Lung microvascular endothelial cell (primary cell): ENCODE results near the gene TUBA3D. TPM values are rescaled to one million over a fixed set of nuclear protein-coding genes. Genes with fewer than 3 reads are reported as not detected.
"Not testable (repeated sequence)": the region's sequence is repeated elsewhere in the genome, so short reads cannot be mapped to it uniquely, and the experiment has no call there.

Source experiments
- DNase-seq, 2 donors: peaks; one replicate each; pipeline versions ENCODE4 v3.0.0 to v3.0.0-alpha.2; 2010; ENCODE audit warnings: low read depth in 2 of 2
- total RNA-seq: library from RNA; depleted of rRNA; stranded (reverse); fragments of >200 nt; gene quantifications from 2 replicates; pipeline ENCODE4 v1.2.1, GENCODE V29; 2014

TUBA3D gene
- total RNA-seq = not detected in 2 replicates

DNA sequence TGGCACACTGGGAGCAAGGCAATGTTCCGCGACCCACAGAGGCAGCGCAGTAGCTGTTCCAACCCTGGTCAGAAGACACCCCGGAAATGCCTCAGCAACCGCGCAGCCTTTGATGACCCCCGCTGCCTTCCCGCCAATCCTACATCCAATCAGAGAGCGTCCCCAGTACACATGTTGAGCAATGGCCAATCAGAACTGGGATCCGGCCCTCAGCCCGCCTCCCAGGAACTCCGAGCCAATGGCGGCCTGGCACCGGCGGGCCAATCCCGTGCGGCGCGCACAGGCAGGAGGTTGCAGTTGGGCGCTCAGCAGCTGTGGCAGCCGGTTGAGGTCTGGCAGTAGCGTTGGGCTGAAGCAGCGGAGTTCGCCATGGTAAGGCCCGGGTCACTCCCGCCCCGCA, at the start of gene TUBA3D:
Gene TUBA3D, plus strand, starts transcription at position 289 of the 400 bp plus-strand sequence. Its CDS starts 81 bp downstream, at position 370.
- DNase-seq = no peak

DNA sequence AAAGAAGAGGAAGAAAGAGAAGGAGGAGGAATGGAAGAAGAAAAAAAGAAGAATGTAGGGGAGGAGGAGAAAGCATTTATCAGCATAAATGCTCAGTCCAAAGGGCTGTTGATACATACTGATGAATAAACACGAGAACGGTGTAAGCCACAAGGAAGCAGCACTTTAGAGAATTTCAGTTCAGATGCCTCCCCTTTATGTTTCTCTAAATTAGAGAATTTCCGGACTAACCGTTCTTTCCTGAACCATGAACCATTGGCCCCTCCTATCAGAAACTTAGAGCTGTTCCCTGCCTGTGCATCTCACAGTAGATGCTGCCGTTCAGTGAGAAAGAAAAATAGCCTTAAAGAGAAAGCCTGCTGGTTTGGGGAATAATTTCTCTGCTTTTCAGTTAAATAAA, 49.2 kb upstream of the TUBA3D start:
- no peak for DNase-seq

DNA sequence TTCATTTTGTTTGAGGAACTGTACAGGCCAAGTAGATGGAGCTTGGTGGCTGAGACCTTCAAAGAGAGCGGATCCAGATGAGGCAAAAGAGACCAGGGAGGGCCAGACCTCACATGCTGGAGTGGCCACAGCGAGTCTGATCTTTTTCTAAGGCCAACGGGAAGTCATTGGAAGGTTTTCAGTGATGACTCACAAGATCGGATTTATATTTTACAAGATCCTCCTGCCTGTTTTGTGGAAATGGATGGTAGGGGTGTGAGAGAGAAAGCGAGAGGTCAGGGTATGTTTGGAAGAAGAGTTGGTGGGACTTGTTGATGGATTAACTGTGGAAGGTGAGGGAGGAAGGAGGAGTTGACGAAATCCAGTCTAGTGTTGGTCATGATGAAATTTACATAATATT, 44.6 kb upstream of the TUBA3D start:
- no peak for DNase-seq

DNA sequence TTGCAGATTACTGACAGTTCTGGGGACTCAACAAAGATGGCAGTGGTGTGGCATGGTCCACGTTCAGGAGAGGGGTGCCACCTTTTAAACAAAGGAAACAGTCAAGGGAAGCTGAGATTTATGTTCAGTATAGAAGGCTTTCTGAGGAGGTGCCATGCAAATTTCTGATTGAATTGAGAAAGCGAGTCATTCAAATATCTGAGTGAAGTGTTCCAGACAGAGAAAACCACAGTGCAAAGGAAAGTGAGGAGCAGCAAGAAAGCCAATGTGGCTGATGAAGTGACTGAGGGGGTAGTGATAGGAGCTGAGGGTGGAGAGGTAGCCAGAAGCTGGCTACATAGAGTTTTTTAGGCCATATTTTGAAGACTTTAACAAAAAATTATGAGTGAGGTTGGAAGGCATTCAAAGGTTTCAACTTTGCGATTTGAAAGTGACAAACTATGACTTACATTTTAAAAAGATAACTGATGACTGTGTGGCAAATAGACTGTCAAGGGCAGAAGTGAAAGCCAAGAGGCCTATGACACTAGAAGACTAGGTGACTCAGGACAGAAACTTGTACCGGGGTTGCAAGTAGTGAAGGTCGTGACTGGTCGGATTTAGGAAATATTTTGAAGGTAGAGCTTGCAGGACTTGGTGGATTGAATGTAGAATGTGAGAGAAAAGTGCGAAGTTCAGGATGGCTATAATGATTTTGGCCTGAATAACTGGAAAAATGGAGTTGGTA, 35.0 kb upstream of the TUBA3D start:
- DNase-seq = not testable (repeated sequence)

DNA sequence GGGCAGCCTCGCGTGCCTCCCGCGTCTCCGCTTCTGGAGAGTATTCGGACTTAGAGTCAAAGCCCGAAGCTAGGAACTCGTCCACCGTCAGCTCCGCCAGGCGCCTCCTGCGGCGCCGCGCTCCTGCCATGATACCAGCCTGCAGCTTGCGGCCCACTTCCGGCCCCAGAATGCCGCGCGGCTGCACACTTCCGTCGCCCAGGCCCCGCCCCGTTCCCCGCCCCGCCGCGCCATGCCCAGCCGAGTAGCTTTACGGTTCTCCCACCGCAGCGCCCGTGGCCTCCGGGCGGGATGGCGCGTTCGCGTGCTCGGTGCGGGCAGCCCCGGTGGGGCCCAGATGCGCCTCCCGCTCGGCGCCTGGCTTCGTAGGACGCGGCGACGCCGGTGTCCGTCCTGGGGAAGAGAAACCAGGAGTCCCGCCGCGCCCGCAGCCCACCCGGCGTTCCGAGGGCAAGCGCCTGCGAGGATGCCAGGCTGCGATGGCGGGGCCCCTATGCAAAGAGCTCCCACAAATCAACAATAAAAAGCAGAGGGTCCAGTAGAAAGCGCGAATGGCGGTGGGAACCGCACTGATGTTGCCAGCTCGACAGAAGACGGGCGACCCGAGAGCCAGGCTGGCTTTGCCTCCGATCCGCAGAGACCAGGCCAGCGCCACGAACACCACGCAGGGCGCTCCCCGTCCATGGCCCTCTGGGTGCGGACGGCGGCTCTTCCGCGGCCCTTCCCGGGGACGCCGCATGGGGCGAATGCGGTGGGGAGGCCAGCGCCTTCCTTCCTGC, 31.0 kb upstream of the TUBA3D start:
- not testable (repeated sequence) for DNase-seq

DNA sequence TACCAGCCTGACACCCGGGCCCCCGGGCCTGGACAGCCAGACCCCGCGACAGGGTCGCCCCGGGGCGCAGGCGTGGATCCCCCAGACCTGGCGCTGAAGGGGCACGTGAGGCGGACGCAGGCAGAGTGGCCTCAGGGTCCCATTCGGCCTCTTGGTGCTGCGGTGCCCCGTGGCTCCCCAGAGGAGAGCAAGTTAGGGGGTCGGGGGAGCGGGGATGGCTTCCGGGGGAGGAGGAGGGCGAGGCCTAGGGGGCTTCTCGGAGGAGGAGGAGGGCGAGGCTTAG, 30.5 kb upstream of the TUBA3D start:
- DNase-seq = not testable (repeated sequence)

DNA sequence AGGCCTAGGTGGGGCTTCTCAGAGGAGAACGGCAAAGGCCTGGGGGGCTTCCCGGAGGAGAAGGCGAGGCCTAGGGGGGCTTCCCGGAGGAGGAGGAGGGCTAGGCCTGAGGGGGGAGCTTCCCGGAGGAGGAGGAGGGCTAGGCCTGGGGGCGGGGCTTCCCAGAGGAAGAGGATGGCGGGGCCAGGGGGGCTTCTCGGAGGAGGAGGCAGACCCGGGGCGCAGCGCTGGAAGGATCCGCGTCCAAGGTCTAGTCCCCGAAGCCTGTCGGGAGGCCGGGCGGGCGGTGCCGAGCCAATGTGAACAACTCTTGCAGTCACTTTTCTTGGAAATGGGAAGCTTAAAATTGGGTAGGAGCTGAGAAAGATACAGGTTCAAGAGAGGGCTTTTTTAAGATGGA, 30.0 kb upstream of the TUBA3D start:
- no peak for DNase-seq

DNA sequence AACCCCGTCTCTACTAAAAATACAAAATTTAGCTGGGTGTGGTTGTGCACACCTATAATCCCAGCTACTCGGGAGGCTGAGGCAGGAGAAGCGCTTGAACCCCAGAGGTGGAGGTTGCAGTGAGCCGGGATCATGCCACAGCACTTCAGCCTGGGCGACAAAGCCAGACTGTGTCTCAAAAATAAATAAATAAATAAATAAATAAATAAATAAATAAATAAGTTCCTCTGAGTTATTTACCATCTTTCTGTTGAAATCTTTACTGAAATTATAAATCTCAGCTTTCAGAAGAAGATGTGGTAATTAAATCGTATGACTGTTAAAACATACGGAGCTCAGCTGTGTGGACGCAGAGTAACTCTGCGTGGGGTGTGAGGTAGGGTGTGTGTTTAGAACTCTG, 27.9 kb upstream of the TUBA3D start:
- DNase-seq = not testable (repeated sequence)

DNA sequence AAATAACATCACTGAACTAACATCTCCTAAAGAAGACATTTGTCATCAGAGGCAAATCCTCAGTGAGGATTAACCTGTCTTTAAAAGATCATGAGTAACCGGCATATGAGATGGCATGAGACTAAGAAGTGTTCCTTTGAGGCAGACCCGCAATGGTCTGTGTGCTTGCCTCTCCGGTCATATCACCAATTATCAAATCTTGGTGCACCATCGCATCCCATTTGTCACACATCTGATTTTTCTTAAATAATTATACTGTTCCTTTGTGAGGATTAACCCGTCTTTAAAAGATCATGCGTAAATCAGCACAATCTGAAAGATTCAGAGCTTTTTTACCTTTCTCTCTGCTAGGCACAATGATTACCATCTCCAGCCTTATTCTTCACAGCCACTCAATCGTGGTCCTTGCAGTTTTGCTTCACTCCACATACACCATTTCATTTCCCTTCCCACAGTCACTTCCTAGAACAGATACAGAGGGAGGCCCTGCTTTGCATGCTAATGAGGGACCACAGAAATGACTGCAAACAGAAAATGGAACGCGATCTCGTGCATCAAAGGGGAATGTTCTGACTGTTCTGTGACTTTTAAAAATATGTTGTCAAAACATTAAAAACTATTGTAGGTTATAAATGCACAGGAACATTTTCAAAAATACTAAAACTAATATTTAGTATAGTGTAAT, 24.5 kb upstream of the TUBA3D start:
- not testable (repeated sequence) for DNase-seq

DNA sequence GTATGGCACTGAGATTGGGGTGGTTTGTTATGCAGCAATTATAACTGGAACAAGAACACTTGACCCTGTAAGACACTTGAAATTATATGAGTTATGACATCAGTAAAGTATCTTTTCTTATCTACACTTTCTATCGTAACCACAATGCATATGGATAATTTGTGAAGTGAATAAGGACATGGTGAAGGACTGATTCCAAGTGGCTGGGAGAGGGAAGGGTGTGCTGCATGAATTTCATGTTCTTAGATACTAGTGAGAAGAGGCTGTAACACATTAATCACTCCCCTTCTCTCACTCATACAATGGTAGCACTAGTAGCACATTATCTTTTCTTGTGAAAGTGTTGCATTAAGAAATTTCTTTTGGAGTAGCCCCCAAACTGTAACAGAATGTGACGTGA, 21.0 kb upstream of the TUBA3D start:
- DNase-seq = not testable (repeated sequence)

DNA sequence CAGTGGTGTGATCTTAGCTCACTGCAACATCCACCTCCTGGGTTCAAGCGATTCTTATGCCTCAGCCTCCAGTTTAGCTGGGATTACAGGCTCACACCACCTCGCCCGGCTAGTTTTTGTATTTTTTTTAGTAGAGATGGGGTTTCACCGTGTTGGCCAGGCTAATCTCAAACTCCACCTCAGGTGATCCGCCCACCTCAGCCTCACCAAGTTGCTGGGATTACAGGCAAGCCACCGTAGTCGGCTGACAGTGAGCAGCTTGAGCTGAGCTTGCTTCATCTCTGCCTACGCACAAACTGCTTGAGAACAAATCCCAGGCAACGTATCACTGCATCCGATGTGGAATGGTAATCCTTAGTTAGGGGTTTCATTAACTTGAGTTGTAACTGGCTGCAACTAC, 8.2 kb upstream of the TUBA3D start:
- not testable (repeated sequence) for DNase-seq

DNA sequence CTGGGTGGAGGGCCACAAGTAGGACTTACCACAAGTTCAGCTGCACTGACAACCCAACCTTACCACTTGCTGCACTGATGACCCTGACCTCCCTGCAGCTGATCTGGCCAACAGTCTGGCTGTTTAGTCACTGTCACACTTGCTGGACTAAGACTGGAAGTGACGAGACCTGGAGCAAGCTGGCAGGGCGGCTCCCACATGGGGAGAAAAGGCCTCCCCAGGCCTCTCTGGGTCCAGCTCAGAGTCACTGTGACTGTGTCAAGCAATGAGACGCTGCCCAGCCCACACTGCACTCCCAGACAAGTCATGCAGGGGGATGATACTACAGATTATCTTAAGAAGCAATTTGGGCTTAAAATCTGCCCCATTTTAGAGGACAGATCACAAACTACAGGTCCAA, 5.0 kb upstream of the TUBA3D start:
- not testable (repeated sequence) for DNase-seq

DNA sequence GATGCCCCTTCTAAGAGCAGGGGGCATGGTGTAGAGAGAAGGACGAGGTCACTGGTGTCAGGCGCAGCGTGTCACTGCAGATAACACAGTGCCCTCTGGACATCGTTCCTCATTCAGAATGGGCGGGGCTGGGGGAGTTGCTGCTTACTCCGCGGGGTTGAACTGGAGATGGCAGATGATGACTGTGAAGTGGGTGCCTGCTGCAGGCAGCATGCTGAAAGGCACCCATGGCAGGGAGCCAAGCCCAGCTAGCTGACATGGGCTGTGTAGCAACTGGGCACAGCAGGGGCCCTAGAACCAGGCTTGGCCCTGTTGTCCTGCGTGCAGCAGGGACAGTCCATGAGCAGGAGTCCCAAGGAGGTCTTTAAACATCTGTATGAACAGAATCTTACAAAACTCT, 4.3 kb upstream of the TUBA3D start:
- not testable (repeated sequence) for DNase-seq

DNA sequence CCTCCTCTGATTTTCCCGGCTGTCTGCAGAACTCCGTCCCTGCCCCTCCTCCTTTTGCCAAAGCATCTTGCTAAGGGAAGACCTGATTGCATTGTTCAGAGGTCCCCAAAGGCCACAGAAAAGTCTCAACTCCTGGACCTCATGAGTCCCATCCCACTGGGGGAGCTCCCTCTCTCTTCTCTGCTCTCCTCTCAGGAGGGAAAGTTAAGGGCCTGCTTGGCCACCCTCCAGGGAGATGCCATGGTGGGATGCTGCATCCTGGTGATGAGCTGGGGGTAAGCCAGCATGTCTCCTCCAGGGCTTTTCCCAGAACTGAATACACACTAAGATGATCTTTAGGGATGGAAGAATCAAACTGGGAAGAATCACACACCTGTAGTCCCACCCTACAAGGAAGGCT, 2.7 kb upstream of the TUBA3D start:
- not testable (repeated sequence) for DNase-seq

DNA sequence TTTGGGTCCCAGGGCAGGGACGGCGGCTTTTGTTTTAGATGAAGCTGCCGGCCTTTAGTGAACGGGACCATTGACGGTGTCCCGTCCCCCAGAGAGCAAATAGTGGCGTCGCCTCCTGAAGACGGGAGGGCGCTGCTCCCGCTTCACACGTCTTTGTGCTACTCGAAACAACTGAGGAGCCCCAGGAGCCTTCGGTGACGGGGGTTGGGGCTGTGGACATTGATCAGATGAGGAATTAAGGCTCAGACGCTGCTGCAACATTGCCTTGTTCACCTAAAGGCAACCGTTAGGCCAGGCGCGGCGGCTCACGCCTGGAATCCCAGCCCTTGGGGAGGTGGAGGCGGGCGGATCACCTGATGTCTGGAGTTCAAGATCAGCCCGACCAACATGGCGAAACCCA, 444 bp downstream of the TUBA3D start:
- DNase-seq = not testable (repeated sequence)

DNA sequence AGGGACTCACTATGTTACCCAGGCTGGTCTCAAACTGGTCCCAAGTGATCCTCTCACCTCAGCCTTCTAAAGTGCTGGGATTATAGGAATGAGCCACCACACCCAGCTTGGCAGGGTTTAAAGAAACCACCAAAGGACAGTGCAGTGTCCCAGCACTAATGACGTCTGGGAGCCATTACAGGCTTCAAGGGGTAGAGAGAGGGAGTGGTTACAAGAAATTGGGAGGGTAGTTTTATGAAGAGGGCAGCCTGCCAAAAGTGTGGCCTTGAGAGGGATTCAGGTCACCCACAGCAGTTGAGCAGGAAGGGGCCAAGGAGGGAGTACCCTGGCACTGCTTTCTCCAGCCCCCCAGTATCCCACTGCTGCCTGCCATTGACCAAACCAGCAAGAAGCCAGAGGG, 1.3 kb downstream of the TUBA3D start:
- DNase-seq = not testable (repeated sequence)

DNA sequence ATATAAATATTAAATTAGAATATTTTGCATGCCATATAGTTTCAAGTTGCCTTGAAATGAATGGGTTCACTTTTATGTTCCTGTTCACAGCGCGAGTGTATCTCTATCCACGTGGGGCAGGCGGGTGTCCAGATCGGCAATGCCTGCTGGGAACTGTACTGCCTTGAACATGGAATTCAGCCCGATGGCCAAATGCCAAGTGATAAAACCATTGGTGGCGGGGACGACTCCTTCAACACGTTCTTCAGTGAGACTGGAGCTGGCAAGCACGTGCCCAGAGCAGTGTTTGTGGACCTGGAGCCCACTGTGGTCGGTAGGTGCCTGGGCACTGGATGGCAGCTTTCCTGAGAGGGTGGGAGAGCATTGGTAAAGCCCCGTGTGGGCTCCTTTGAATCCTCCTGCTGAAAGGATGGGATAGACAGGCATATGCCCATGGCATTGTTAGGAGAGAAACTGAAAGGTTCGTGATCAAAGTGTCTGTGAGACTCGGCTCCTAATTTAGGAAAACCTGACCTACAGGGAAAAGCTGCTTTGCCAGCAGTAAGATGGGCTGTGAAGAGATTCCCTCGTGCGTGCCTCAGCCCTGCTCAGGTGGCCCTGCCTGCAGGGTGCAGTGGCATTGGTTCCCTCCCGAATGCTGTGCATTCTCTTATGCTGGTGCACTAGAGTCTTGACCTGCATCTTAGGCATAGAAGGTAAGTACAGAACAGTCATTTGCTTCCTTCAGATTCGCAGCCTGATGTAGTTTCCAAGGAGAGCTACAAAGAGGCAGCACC, 2.3 kb downstream of the TUBA3D start:
- not testable (repeated sequence) for DNase-seq

DNA sequence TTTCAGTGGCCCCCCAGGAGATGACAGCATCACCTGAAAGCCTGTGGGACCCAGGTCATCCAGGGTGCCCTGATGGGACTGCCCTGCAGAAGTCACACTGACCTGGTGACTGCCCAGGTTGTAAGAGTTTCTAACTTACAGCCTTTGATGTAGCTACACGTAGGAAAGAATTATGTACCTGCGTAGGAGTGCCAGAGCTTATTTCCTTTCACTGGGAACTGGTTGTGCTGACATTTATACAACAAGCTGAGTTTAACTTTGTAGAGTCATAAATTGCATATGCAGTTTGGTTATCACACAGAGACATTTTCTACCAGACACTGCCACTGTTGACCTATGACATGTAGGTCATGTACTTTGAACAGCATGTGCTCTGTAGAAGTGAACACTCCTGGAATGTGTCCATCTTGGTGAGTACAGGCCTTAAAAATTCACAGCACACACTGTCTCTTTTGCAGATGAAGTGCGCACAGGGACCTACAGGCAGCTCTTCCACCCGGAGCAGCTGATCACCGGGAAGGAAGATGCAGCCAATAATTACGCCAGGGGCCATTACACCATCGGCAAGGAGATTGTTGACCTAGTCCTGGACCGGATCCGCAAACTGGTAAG, 3.0 kb downstream of the TUBA3D start:
- not testable (repeated sequence) for DNase-seq

DNA sequence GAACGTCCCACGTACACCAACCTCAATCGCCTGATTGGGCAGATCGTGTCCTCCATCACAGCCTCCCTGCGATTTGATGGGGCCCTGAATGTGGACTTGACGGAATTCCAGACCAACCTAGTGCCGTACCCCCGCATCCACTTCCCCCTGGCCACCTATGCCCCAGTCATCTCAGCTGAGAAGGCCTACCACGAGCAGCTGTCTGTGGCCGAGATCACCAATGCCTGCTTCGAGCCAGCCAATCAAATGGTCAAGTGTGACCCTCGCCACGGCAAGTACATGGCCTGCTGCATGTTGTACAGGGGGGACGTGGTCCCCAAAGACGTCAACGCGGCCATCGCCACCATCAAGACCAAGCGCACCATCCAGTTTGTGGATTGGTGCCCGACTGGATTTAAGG, 4.4 kb downstream of the TUBA3D start:
- DNase-seq = not testable (repeated sequence)

DNA sequence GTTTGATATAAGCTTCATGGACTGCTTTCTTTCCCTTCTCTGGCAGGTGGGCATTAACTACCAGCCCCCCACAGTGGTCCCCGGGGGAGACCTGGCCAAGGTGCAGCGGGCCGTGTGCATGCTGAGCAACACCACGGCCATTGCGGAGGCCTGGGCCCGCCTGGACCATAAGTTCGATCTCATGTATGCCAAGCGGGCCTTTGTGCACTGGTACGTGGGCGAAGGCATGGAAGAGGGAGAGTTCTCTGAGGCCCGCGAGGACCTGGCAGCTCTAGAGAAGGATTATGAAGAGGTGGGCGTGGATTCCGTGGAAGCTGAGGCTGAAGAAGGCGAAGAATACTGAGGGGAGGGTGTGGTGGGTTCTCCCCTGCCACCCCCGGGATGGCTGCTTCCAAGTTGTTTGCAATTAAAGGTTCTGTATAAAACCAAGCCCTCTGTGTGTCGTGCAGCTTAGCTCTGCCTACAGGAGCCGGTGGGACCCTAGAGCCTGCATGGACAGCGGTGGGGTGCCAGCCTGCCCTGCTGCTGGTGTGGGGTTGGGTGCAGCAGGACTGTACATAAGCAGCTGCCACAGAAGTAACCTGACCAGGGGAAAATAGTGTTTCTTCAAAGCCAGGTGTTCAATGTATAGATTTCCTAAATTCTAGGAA, 6.7 kb downstream of the TUBA3D start:
- DNase-seq = not testable (repeated sequence)
